Neural cell (in vitro differentiated cells): Measurements from ENCODE around the gene PTEN. TPM values are rescaled to one million over a fixed set of nuclear protein-coding genes. Genes with fewer than 3 reads are reported as not detected.

Experiments
- H2AFZ ChIP-seq: fragments of 200-600, 300-800 bp; sonication (generic), shearing (Covaris generic); 2 replicates; pipeline ENCODE4 v1.6.0; 2014; ENCODE audit warnings: low read depth, mild to moderate bottlenecking, antibody characterized with exemption, low read length, moderate library complexity
- H3F3A ChIP-seq: fragments of 200-600 bp; shearing (Covaris generic); 2 replicates; pipeline ENCODE4 v1.6.1; 2016; ENCODE audit warnings: mild to moderate bottlenecking, moderate library complexity, mixed read lengths, antibody characterized with exemption, low read length; ENCODE audit not compliant: insufficient read depth, poor library complexity, severe bottlenecking
- H3K27ac ChIP-seq: fragments of 200-600, 300-800 bp; sonication (generic), shearing (Covaris generic); 2 replicates; pipeline ENCODE4 v1.5.1; 2014; ENCODE audit warnings: mild to moderate bottlenecking, low read length, moderate library complexity
- H3K27me3 ChIP-seq: fragments of 300-800, 200-600 bp; sonication (generic), shearing (Covaris generic); 2 replicates; pipeline ENCODE4 v1.6.0; 2014; ENCODE audit warnings: mild to moderate bottlenecking, low read depth, low read length, moderate library complexity; ENCODE audit not compliant: insufficient read depth
- H3K36me3 ChIP-seq: fragments of 300-800, 200-600 bp; sonication (generic), shearing (Covaris generic); 2 replicates; pipeline ENCODE4 v1.5.1; 2014; ENCODE audit warnings: mild to moderate bottlenecking, antibody characterized with exemption, low read length, moderate library complexity; ENCODE audit not compliant: insufficient read depth
- H3K4me2 ChIP-seq: fragments of 300-800, 200-600 bp; sonication (generic), shearing (Covaris generic); 2 replicates; pipeline ENCODE4 v1.6.0; 2014; ENCODE audit warnings: mild to moderate bottlenecking, low read length
- H3K4me3 ChIP-seq: fragments of 300-800, 200-600 bp; sonication (generic), shearing (Covaris generic); 2 replicates; pipeline ENCODE4 v1.5.1; 2014; ENCODE audit warnings: mild to moderate bottlenecking, low read length, moderate library complexity
- H3K79me2 ChIP-seq: fragments of 200-600 bp; shearing (Covaris generic); replicated peaks from 2 replicates; pipeline ENCODE4 v1.6.0; 2014; ENCODE audit warnings: mild to moderate bottlenecking, low read length, moderate library complexity; ENCODE audit not compliant: insufficient read depth
- H3K9ac ChIP-seq: fragments of 300-800, 200-600 bp; sonication (generic), shearing (Covaris generic); 2 replicates; pipeline ENCODE4 v1.6.1; 2016; ENCODE audit warnings: mild to moderate bottlenecking, low read length, mixed read lengths
- H3K9me2 ChIP-seq: fragments of 200-600 bp; shearing (Covaris generic); 2 replicates; pipeline ENCODE4 v1.6.1; 2016; ENCODE audit warnings: mild to moderate bottlenecking, low read length, mixed read lengths; ENCODE audit not compliant: insufficient read depth
- H3K9me3 ChIP-seq: fragments of 200-600, 300-800 bp; sonication (generic), shearing (Covaris generic); 2 replicates; pipeline ENCODE4 v1.6.1; 2016; ENCODE audit warnings: mild to moderate bottlenecking, mixed run types, low read length, moderate library complexity, mixed read lengths
- H4K20me1 ChIP-seq: fragments of 200-600 bp; shearing (Covaris generic); 2 replicates; pipeline ENCODE4 v1.6.1; 2016; ENCODE audit warnings: mild to moderate bottlenecking, mixed run types; ENCODE audit not compliant: insufficient read depth
- EP300 ChIP-seq: fragments of 450-650 bp; conservative IDR thresholded peaks from 2 replicates; pipeline ENCODE4 v1.6.1; 2014; ENCODE audit warnings: antibody characterized with exemption, mild to moderate bottlenecking, moderate library complexity; ENCODE audit not compliant: poor library complexity, severe bottlenecking
- EZH2 ChIP-seq: fragments of 200-600, 300-800 bp; shearing (Covaris generic), sonication (generic); IDR thresholded peaks from 2 replicates; pipeline ENCODE4 v1.6.1; 2014; ENCODE audit warnings: antibody characterized with exemption, low read length, borderline replicate concordance, mild to moderate bottlenecking; ENCODE audit not compliant: insufficient read depth, poor library complexity, severe bottlenecking
- MXI1 ChIP-seq: fragments of 450-650 bp; conservative IDR thresholded peaks from 2 replicates; pipeline ENCODE4 v1.6.1; 2014; ENCODE audit warnings: antibody characterized with exemption, mild to moderate bottlenecking; ENCODE audit not compliant: poor library complexity, severe bottlenecking
- POLR2AphosphoS5 ChIP-seq: IDR thresholded peaks from 2 replicates; pipeline ENCODE4 v1.6.1; 2012
- RAD21 ChIP-seq: fragments of 450-650 bp; conservative IDR thresholded peaks from 2 replicates; pipeline ENCODE4 v1.6.1; 2014; ENCODE audit warnings: antibody characterized with exemption, mild to moderate bottlenecking, moderate library complexity
- SMC3 ChIP-seq: fragments of 450-650 bp; conservative IDR thresholded peaks from 2 replicates; pipeline ENCODE4 v1.6.1; 2014; ENCODE audit warnings: antibody characterized with exemption, mild to moderate bottlenecking, moderate library complexity; ENCODE audit not compliant: poor library complexity
- TAF1 ChIP-seq: IDR thresholded peaks from 2 replicates; pipeline ENCODE4 v1.6.1; 2012; ENCODE audit warnings: low read depth
- polyA plus RNA-seq: library from polyadenylated mRNA; depleted of rRNA; stranded (reverse); fragments of >200 nt; gene quantifications from 2 replicates; pipeline ENCODE4 v1.2.3, GENCODE V29; 2014
- TF ChIP-seq, protein P1 (sequence below): IDR thresholded peaks from 2 replicates; pipeline ENCODE4 v1.6.1; 2012; ENCODE audit warnings: borderline replicate concordance
- TF ChIP-seq, protein P2 (sequence below): fragments of 450-650 bp; IDR thresholded peaks from 2 replicates; pipeline ENCODE4 v1.5.1; 2014; ENCODE audit warnings: antibody characterized with exemption, mild to moderate bottlenecking, moderate library complexity; ENCODE audit not compliant: poor library complexity, severe bottlenecking

The PTEN gene
- polyA plus RNA-seq, 1 donor from 2014 or later = 47.3 TPM

DNA sequence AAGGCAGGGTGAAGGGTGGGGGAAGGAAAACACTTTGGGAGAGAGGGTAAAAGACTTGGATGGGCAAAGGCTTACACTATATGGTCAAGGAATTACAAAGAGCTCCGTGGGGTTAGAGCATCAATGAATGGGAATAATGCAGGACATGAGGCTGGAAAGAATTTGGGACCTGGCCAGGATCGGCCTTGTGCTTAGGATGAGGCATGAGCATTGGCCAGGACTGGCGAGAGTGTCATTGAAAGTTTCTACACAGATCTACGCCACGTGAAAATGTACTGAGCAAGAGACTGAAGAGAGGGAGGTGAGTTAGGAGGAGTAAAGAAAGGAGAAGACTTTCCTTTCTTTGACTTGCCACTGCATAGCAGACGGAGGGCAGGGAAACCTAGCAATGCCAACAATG, 142.8 kb downstream of the PTEN start:
- Histone ChIP-seq H3K36me3 (no peaks in the 10 kb centered on the region), H3K4me3 (no peak overlapping the region), H3K4me2 (no peak overlapping the region), H3K27ac (no peak overlapping the region), H3K9me3 (no peaks in the 10 kb centered on the region), H3K79me2 (no peaks in the 10 kb centered on the region), H3K27me3 (no peaks in the 10 kb centered on the region), H2AFZ (no peak overlapping the region), H3K9ac (no peak overlapping the region), H3F3A (no peaks in the 10 kb centered on the region), H3K9me2 (no peaks in the 10 kb centered on the region), H4K20me1 (no peaks in the 10 kb centered on the region)
- TF ChIP-seq, protein P1, sequence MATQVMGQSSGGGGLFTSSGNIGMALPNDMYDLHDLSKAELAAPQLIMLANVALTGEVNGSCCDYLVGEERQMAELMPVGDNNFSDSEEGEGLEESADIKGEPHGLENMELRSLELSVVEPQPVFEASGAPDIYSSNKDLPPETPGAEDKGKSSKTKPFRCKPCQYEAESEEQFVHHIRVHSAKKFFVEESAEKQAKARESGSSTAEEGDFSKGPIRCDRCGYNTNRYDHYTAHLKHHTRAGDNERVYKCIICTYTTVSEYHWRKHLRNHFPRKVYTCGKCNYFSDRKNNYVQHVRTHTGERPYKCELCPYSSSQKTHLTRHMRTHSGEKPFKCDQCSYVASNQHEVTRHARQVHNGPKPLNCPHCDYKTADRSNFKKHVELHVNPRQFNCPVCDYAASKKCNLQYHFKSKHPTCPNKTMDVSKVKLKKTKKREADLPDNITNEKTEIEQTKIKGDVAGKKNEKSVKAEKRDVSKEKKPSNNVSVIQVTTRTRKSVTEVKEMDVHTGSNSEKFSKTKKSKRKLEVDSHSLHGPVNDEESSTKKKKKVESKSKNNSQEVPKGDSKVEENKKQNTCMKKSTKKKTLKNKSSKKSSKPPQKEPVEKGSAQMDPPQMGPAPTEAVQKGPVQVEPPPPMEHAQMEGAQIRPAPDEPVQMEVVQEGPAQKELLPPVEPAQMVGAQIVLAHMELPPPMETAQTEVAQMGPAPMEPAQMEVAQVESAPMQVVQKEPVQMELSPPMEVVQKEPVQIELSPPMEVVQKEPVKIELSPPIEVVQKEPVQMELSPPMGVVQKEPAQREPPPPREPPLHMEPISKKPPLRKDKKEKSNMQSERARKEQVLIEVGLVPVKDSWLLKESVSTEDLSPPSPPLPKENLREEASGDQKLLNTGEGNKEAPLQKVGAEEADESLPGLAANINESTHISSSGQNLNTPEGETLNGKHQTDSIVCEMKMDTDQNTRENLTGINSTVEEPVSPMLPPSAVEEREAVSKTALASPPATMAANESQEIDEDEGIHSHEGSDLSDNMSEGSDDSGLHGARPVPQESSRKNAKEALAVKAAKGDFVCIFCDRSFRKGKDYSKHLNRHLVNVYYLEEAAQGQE = no peak
- no peak for TF ChIP-seq POLR2AphosphoS5
- TF ChIP-seq EP300 = no peak
- TF ChIP-seq RAD21 = no peak
- TF ChIP-seq, protein P2, sequence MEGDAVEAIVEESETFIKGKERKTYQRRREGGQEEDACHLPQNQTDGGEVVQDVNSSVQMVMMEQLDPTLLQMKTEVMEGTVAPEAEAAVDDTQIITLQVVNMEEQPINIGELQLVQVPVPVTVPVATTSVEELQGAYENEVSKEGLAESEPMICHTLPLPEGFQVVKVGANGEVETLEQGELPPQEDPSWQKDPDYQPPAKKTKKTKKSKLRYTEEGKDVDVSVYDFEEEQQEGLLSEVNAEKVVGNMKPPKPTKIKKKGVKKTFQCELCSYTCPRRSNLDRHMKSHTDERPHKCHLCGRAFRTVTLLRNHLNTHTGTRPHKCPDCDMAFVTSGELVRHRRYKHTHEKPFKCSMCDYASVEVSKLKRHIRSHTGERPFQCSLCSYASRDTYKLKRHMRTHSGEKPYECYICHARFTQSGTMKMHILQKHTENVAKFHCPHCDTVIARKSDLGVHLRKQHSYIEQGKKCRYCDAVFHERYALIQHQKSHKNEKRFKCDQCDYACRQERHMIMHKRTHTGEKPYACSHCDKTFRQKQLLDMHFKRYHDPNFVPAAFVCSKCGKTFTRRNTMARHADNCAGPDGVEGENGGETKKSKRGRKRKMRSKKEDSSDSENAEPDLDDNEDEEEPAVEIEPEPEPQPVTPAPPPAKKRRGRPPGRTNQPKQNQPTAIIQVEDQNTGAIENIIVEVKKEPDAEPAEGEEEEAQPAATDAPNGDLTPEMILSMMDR = no peak
- TF ChIP-seq TAF1 = no peak
- TF ChIP-seq SMC3 = no peak
- no peak for TF ChIP-seq EZH2
- TF ChIP-seq MXI1 = no peak

DNA sequence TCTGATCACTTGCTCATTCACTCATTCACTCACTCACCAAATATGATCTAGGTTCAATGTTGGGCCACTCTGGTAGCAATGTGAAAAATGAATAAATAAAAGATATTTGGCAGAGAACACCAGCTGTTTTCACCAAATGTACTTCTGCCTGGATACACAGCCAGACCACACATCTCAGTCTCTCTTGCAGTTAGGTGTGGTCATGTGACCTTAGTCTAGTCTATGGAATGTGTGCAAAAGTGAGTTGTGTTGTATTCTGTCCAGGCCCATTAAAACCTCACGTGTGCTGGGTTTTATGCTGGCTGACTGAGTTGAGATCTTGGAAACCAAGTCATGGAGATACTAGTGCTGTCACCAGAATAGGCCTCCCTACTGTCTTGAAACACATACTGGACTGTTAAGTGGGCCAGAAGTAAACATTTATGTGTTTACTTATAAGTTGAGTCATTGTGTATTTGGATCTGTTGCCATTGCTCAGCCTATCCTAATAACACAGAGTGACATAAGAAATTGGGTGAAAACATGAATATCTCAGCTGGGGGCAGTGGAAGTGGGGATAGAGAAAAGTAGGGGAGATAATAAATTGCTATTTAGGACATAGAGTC, 145.5 kb downstream of the PTEN start:
- Histone ChIP-seq H3K4me3 (no peak overlapping the region), H3K9me2 (no peaks in the 10 kb centered on the region), H4K20me1 (no peaks in the 10 kb centered on the region), H3K27me3 (no peaks in the 10 kb centered on the region), H3K27ac (no peak overlapping the region), H3K36me3 (no peaks in the 10 kb centered on the region), H3K9me3 (no peaks in the 10 kb centered on the region), H3K9ac (no peak overlapping the region), H3K4me2 (no peak overlapping the region), H3F3A (no peaks in the 10 kb centered on the region), H2AFZ (no peak overlapping the region), H3K79me2 (no peaks in the 10 kb centered on the region)
- TF ChIP-seq TAF1 = no peak
- TF ChIP-seq MXI1 = no peak
- no peak for TF ChIP-seq EZH2
